Neural progenitor cell (in vitro differentiated cells): ENCODE results near the gene LDB3. TPM values are rescaled to one million over a fixed set of nuclear protein-coding genes. Genes with fewer than 3 reads are reported as not detected.

Experiments
- DNase-seq: peaks from one replicate; pipeline ENCODE4 v3.0.0-alpha.2; 2016; ENCODE audit warnings: low spot score
- H2AFZ ChIP-seq: fragments of 200-600 bp; sonication (generic); replicated peaks from 2 replicates; pipeline ENCODE4 v1.6.1; 2016; ENCODE audit warnings: antibody characterized with exemption
- H3F3A ChIP-seq: fragments of 200-600 bp; sonication (generic); 2 replicates; pipeline ENCODE4 v1.6.1; 2016; ENCODE audit warnings: antibody characterized with exemption, low read depth
- H3K27ac ChIP-seq: fragments of 200-600 bp; sonication (generic); 2 replicates; pipeline ENCODE4 v1.5.1; 2016; ENCODE audit warnings: mild to moderate bottlenecking
- H3K27me3 ChIP-seq: fragments of 200-600 bp; sonication (generic); 2 replicates; pipeline ENCODE4 v1.6.1; 2016; ENCODE audit warnings: mild to moderate bottlenecking, moderate library complexity
- H3K36me3 ChIP-seq: fragments of 200-600 bp; sonication (generic); 2 replicates; pipeline ENCODE4 v1.5.1; 2016
- H3K4me1 ChIP-seq: fragments of 200-600 bp; sonication (generic); 2 replicates; pipeline ENCODE4 v1.6.1; 2016; ENCODE audit warnings: mixed run types
- H3K4me2 ChIP-seq: fragments of 200-600 bp; sonication (generic); 2 replicates; pipeline ENCODE4 v1.6.1; 2016
- H3K4me3 ChIP-seq: fragments of 200-600 bp; sonication (generic); 2 replicates; pipeline ENCODE4 v1.5.1; 2016
- H3K79me2 ChIP-seq: fragments of 200-600 bp; sonication (generic); 2 replicates; pipeline ENCODE4 v1.6.1; 2016; ENCODE audit warnings: low read depth
- H3K9ac ChIP-seq: fragments of 200-600 bp; sonication (generic); 2 replicates; pipeline ENCODE4 v1.6.1; 2016
- H3K9me3 ChIP-seq: fragments of 200-600 bp; sonication (generic); 2 replicates; pipeline ENCODE4 v1.5.1; 2016; ENCODE audit warnings: low read depth
- H4K20me1 ChIP-seq: fragments of 200-600 bp; sonication (generic); 2 replicates; pipeline ENCODE4 v1.6.1; 2016; ENCODE audit warnings: low read depth
- H3K27ac Mint-ChIP-seq: 3 replicates; pipeline ENCODE4 v1.8.0; 2021; ENCODE audit warnings: mixed read lengths
- H3K27me3 Mint-ChIP-seq: 2 replicates; pipeline ENCODE4 v1.8.0; 2022; ENCODE audit warnings: low read depth, mild to moderate bottlenecking, inconsistent platforms, moderate library complexity, mixed read lengths; ENCODE audit not compliant: insufficient read depth
- H3K36me3 Mint-ChIP-seq: 3 replicates; pipeline ENCODE4 v1.8.0; 2021; ENCODE audit warnings: mixed read lengths
- H3K4me1 Mint-ChIP-seq: 3 replicates; pipeline ENCODE4 v1.8.0; 2021; ENCODE audit warnings: mixed read lengths
- H3K4me3 Mint-ChIP-seq: 3 replicates; pipeline ENCODE4 v1.8.0; 2021; ENCODE audit warnings: mild to moderate bottlenecking, moderate library complexity, mixed read lengths
- H3K9me3 Mint-ChIP-seq: 3 replicates; pipeline ENCODE4 v1.8.0; 2020; ENCODE audit warnings: mixed read lengths
- CTCF ChIP-seq: fragments of 200-600 bp; sonication (generic); IDR thresholded peaks from 2 replicates; pipeline ENCODE4 v1.5.1; 2017; ENCODE audit warnings: antibody characterized with exemption, mild to moderate bottlenecking
- EZH2 ChIP-seq: fragments of 200-600 bp; sonication (generic); IDR thresholded peaks from 2 replicates; pipeline ENCODE4 v1.6.1; 2017; ENCODE audit warnings: antibody characterized with exemption, mild to moderate bottlenecking, moderate library complexity
- EZH2phosphoT487 ChIP-seq: fragments of 200-600 bp; sonication (generic); IDR thresholded peaks from 2 replicates; pipeline ENCODE4 v1.6.1; 2017; ENCODE audit warnings: antibody characterized with exemption
- total RNA-seq: library from RNA; depleted of rRNA; stranded (reverse); fragments of >200 nt; gene quantifications from 2 replicates; pipeline ENCODE4 v1.2.3, GENCODE V29; 2015; ENCODE audit warnings: low replicate concordance

The LDB3 gene
- total RNA-seq, 1 donor from 2014 or later, result not detected

- no peak overlapping the region for H3K4me3 Mint-ChIP-seq
- peak overlapping the region; percentile 48 for H3K4me2 ChIP-seq
These were observed 107.5 kb downstream of the LDB3 start for GRCh38 chr10:86775870-86776180.

GRCh38 chr10:86779220-86780017 is 111.1 kb downstream of the LDB3 start:
- peaks cover 22% of the 10 kb centered on the region for H3K4me1 ChIP-seq
- no peak for DNase-seq
- H3K27ac ChIP-seq, result no peak overlapping the region
- Mint-ChIP-seq H3K27ac (no peak overlapping the region), H3K4me1 (peaks cover 12% of the 10 kb centered on the region), H3K36me3 (peaks cover 47% of the 10 kb centered on the region), H3K27me3 (no peaks in the 10 kb centered on the region), H3K9me3 (peaks cover 41% of the 10 kb centered on the region), H3K4me3 (no peak overlapping the region)
- no peaks in the 10 kb centered on the region for H3K36me3 ChIP-seq
- no peak overlapping the region for H3K9ac ChIP-seq
- H3K4me3 ChIP-seq, result no peak overlapping the region
- H4K20me1 ChIP-seq, result peaks cover 63% of the 10 kb centered on the region
- no peaks in the 10 kb centered on the region for H3K27me3 ChIP-seq
- H3K4me2 ChIP-seq, result no peak overlapping the region
- H3K79me2 ChIP-seq, result peaks cover 100% of the 10 kb centered on the region
- no peaks in the 10 kb centered on the region for H3K9me3 ChIP-seq
- no peak overlapping the region for H2AFZ ChIP-seq
- no peak for TF ChIP-seq EZH2phosphoT487
- no peak for TF ChIP-seq CTCF
- TF ChIP-seq EZH2, result no peak
- H3F3A ChIP-seq, result peaks cover 9% of the 10 kb centered on the region

More at GRCh38 chr10:86775870-86776180, 107.5 kb downstream of the LDB3 start:
- Histone ChIP-seq H3K4me1 (peaks cover 26% of the 10 kb centered on the region), H3K9ac (no peak overlapping the region), H3K79me2 (peaks cover 100% of the 10 kb centered on the region), H4K20me1 (peaks cover 64% of the 10 kb centered on the region), H2AFZ (no peak overlapping the region), H3K36me3 (no peaks in the 10 kb centered on the region), H3K27me3 (no peaks in the 10 kb centered on the region), H3K27ac (no peak overlapping the region), H3K9me3 (no peaks in the 10 kb centered on the region), H3F3A (peaks cover 13% of the 10 kb centered on the region), H3K4me3 (no peak overlapping the region)
- Mint-ChIP-seq H3K27ac (no peak overlapping the region), H3K4me1 (peaks cover 12% of the 10 kb centered on the region), H3K27me3 (no peaks in the 10 kb centered on the region), H3K36me3 (peaks cover 24% of the 10 kb centered on the region), H3K9me3 (peaks cover 12% of the 10 kb centered on the region)
- DNase-seq, result no peak
- TF ChIP-seq CTCF, result no peak
- TF ChIP-seq EZH2, result no peak

GRCh38 chr10:86782701-86783418 is 114.5 kb downstream of the LDB3 start:
- no peaks in the 10 kb centered on the region for H3K9me3 ChIP-seq
- H3K4me3 ChIP-seq, result no peak overlapping the region
- no peak for DNase-seq
- no peak overlapping the region for H2AFZ ChIP-seq
- H3K27me3 ChIP-seq, result no peaks in the 10 kb centered on the region
- H3K36me3 ChIP-seq, result no peaks in the 10 kb centered on the region
- H3K27ac Mint-ChIP-seq, result no peak overlapping the region
- no peak overlapping the region for H3K4me2 ChIP-seq
- no peak overlapping the region for H3K9ac ChIP-seq
- H3K79me2 ChIP-seq, result peaks cover 100% of the 10 kb centered on the region
- peaks cover 7% of the 10 kb centered on the region for H3K4me1 Mint-ChIP-seq
- H3K36me3 Mint-ChIP-seq, result peaks cover 53% of the 10 kb centered on the region
- peaks cover 30% of the 10 kb centered on the region for H3K4me1 ChIP-seq
- peaks cover 60% of the 10 kb centered on the region for H4K20me1 ChIP-seq
- no peak overlapping the region for H3K27ac ChIP-seq
- no peak overlapping the region for H3K4me3 Mint-ChIP-seq
- H3K27me3 Mint-ChIP-seq, result no peaks in the 10 kb centered on the region
- peaks cover 53% of the 10 kb centered on the region for H3K9me3 Mint-ChIP-seq
- peaks cover 22% of the 10 kb centered on the region for H3F3A ChIP-seq
- no peak for TF ChIP-seq EZH2phosphoT487
- no peak for TF ChIP-seq CTCF
- TF ChIP-seq EZH2, result no peak
